HepG2 (cell line): ENCODE results near the gene GAGE10. TPM values are rescaled to one million over a fixed set of nuclear protein-coding genes. Genes with fewer than 3 reads are reported as not detected.
A peak's percentile ranks its signal among the peaks of the same experiment; 100 is the strongest.

Experiments used
- CBFB ChIP-seq: sonication (generic); formaldehyde crosslinking; IDR thresholded peaks from 2 replicates; pipeline ENCODE4 v1.4.0; 2020; ENCODE audit warnings: missing genetic modification reagents
- DR1 ChIP-seq: sonication (generic); formaldehyde crosslinking; IDR thresholded peaks from 2 replicates; pipeline ENCODE4 v1.8.0; 2021; ENCODE audit warnings: mild to moderate bottlenecking, missing genetic modification reagents, inconsistent platforms
- ELF4 ChIP-seq: sonication (generic); formaldehyde crosslinking; IDR thresholded peaks from 2 replicates; pipeline ENCODE4 v1.5.0; 2020; ENCODE audit warnings: missing genetic modification reagents, mild to moderate bottlenecking, moderate library complexity, borderline replicate concordance
- NFKBIZ ChIP-seq: IDR thresholded peaks from 2 replicates; pipeline ENCODE4 v1.6.1; 2018; ENCODE audit warnings: missing genetic modification reagents, missing compliant biosample characterization
- RAD51 ChIP-seq: fragments of 450-650 bp; IDR thresholded peaks from 2 replicates; pipeline ENCODE4 v1.6.1; 2016; ENCODE audit warnings: borderline replicate concordance
- RFX5 ChIP-seq: IDR thresholded peaks from 2 replicates; pipeline ENCODE4 v1.6.1; 2011; ENCODE audit warnings: low read depth, low read length, improper control_type of control experiment
- SIN3A ChIP-seq: IDR thresholded peaks from 2 replicates; pipeline ENCODE4 v1.6.1; 2011; ENCODE audit warnings: low read depth, mild to moderate bottlenecking, control low read depth, low read length, borderline replicate concordance
- TIGD3 ChIP-seq: sonication (generic); formaldehyde crosslinking; IDR thresholded peaks from 2 replicates; pipeline ENCODE4 v1.5.1; 2020; ENCODE audit warnings: mild to moderate bottlenecking, missing genetic modification reagents, borderline replicate concordance
- YY1 ChIP-seq: IDR thresholded peaks from 2 replicates; pipeline ENCODE4 v1.6.1; 2011; ENCODE audit warnings: low read length, low read depth, moderate library complexity, mild to moderate bottlenecking; ENCODE audit not compliant: insufficient read depth, insufficient replicate concordance
- ZFP36L1 ChIP-seq: sonication (generic); formaldehyde crosslinking; IDR thresholded peaks from 2 replicates; pipeline ENCODE4 v1.8.0; 2022; ENCODE audit warnings: mild to moderate bottlenecking, missing genetic modification reagents, moderate library complexity
- ZNF362 ChIP-seq: sonication (generic); formaldehyde crosslinking; IDR thresholded peaks from 2 replicates; pipeline ENCODE4 v1.4.0; 2020; ENCODE audit warnings: missing genetic modification reagents, mild to moderate bottlenecking, borderline replicate concordance
- ZNF432 ChIP-seq: sonication (generic); formaldehyde crosslinking; IDR thresholded peaks from 2 replicates; pipeline ENCODE4 v1.5.0; 2020; ENCODE audit warnings: missing genetic modification reagents, mild to moderate bottlenecking, borderline replicate concordance
- ZNF616 ChIP-seq: sonication (generic); formaldehyde crosslinking; IDR thresholded peaks from 2 replicates; pipeline ENCODE4 v1.5.0; 2020; ENCODE audit warnings: low read depth, mild to moderate bottlenecking, missing genetic modification reagents
- ZNF660 ChIP-seq: sonication (generic); formaldehyde crosslinking; IDR thresholded peaks from 2 replicates; pipeline ENCODE4 v1.5.1; 2020; ENCODE audit warnings: mild to moderate bottlenecking, low read depth, missing genetic modification reagents, borderline replicate concordance
- ZNF670 ChIP-seq: sonication (generic); formaldehyde crosslinking; IDR thresholded peaks from 2 replicates; pipeline ENCODE4 v1.8.0; 2022; ENCODE audit warnings: mild to moderate bottlenecking, missing genetic modification reagents, borderline replicate concordance
- ZNF773 ChIP-seq: sonication (generic); formaldehyde crosslinking; IDR thresholded peaks from 2 replicates; pipeline ENCODE4 v1.4.0; 2020; ENCODE audit warnings: missing genetic modification reagents, borderline replicate concordance
- polyA plus RNA-seq, 8 experiments: library from polyadenylated mRNA; depleted of rRNA in 3 of 8; stranded (reverse) in 7 of 8; unstranded in 1 of 8; fragments of >200 nt; fragmentation: Illumina TruSeq in 4 of 8; extraction: Trizol in 4 of 8; gene quantifications; 2 replicates each; pipeline versions ENCODE4 v1.2.1 to v1.2.3, GENCODE V29; 2011 to 2016; ENCODE audit warnings: low read depth in 4 of 8, missing spikeins in 1 of 8, mixed read lengths in 1 of 8; ENCODE audit not compliant: insufficient read depth in 1 of 8
- total RNA-seq, 5 experiments: library from RNA; depleted of rRNA; stranded (reverse); fragments of >200 nt; fragmentation: Illumina TruSeq; extraction: Trizol; gene quantifications; 2 replicates each; pipeline ENCODE4 v1.2.3, GENCODE V29; 2016; ENCODE audit warnings: low read depth in 1 of 5
- TF ChIP-seq, protein P1 (sequence below): IDR thresholded peaks from 2 replicates; pipeline ENCODE4 v1.6.1; 2016; ENCODE audit warnings: missing compliant biosample characterization, missing genetic modification reagents, borderline replicate concordance
- TF ChIP-seq, protein P2 (sequence below): sonication (generic); formaldehyde crosslinking; IDR thresholded peaks from 2 replicates; pipeline ENCODE4 v1.8.1; 2023; ENCODE audit warnings: missing genetic modification reagents, inconsistent platforms, borderline replicate concordance
- TF ChIP-seq, protein P3 (sequence below): sonication (generic); formaldehyde crosslinking; conservative IDR thresholded peaks from 2 replicates; pipeline ENCODE4 v1.8.0; 2022; ENCODE audit warnings: mild to moderate bottlenecking, moderate library complexity, missing genetic modification reagents
- TF ChIP-seq, protein P4 (sequence below): sonication (generic); formaldehyde crosslinking; conservative IDR thresholded peaks from 2 replicates; pipeline ENCODE4 v1.4.0; 2020; ENCODE audit warnings: missing genetic modification reagents

The GAGE10 gene
- total and polyA plus RNA-seq, 2 of the 13 experiments (the other 11 are each of a cell fraction or from before 2014, with no cell fraction given): not detected

- TF ChIP-seq, protein P1, sequence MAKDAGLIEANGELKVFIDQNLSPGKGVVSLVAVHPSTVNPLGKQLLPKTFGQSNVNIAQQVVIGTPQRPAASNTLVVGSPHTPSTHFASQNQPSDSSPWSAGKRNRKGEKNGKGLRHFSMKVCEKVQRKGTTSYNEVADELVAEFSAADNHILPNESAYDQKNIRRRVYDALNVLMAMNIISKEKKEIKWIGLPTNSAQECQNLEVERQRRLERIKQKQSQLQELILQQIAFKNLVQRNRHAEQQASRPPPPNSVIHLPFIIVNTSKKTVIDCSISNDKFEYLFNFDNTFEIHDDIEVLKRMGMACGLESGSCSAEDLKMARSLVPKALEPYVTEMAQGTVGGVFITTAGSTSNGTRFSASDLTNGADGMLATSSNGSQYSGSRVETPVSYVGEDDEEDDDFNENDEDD (CRISPR knock-in tag): no peak
- TF ChIP-seq TIGD3 (CRISPR knock-in tag) (no peak), ELF4 (CRISPR knock-in tag) (no peak), SIN3A (no peak), ZNF432 (CRISPR knock-in tag) (no peak), DR1 (CRISPR knock-in tag) (0 out of 2 replicates have a peak, but pooled peaks have one; percentile 32), YY1 (peak; percentile 35), NFKBIZ (CRISPR knock-in tag) (no peak), ZNF660 (CRISPR knock-in tag) (no peak), ZNF616 (no peak), CBFB (CRISPR knock-in tag) (no peak), RFX5 (peak; percentile 15; the same call in 1 of the 2 replicates), ZNF773 (no peak), RAD51 (no peak), ZNF670 (CRISPR knock-in tag) (no peak), ZNF362 (CRISPR knock-in tag) (no peak), ZFP36L1 (CRISPR knock-in tag) (no peak)
- TF ChIP-seq, protein P2, sequence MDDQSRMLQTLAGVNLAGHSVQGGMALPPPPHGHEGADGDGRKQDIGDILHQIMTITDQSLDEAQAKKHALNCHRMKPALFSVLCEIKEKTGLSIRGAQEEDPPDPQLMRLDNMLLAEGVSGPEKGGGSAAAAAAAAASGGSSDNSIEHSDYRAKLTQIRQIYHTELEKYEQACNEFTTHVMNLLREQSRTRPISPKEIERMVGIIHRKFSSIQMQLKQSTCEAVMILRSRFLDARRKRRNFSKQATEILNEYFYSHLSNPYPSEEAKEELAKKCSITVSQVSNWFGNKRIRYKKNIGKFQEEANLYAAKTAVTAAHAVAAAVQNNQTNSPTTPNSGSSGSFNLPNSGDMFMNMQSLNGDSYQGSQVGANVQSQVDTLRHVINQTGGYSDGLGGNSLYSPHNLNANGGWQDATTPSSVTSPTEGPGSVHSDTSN (CRISPR knock-in tag): no peak
- TF ChIP-seq, protein P3, sequence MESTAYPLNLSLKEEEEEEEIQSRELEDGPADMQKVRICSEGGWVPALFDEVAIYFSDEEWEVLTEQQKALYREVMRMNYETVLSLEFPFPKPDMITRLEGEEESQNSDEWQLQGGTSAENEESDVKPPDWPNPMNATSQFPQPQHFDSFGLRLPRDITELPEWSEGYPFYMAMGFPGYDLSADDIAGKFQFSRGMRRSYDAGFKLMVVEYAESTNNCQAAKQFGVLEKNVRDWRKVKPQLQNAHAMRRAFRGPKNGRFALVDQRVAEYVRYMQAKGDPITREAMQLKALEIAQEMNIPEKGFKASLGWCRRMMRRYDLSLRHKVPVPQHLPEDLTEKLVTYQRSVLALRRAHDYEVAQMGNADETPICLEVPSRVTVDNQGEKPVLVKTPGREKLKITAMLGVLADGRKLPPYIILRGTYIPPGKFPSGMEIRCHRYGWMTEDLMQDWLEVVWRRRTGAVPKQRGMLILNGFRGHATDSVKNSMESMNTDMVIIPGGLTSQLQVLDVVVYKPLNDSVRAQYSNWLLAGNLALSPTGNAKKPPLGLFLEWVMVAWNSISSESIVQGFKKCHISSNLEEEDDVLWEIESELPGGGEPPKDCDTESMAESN (CRISPR knock-in tag): no peak; the same call in 1 of the 2 replicates
- TF ChIP-seq, protein P4, sequence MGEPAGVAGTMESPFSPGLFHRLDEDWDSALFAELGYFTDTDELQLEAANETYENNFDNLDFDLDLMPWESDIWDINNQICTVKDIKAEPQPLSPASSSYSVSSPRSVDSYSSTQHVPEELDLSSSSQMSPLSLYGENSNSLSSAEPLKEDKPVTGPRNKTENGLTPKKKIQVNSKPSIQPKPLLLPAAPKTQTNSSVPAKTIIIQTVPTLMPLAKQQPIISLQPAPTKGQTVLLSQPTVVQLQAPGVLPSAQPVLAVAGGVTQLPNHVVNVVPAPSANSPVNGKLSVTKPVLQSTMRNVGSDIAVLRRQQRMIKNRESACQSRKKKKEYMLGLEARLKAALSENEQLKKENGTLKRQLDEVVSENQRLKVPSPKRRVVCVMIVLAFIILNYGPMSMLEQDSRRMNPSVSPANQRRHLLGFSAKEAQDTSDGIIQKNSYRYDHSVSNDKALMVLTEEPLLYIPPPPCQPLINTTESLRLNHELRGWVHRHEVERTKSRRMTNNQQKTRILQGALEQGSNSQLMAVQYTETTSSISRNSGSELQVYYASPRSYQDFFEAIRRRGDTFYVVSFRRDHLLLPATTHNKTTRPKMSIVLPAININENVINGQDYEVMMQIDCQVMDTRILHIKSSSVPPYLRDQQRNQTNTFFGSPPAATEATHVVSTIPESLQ: no peak
Observed at GRCh38 chrX:49269010-49269766, 34.3 kb upstream of the GAGE10 start (continued).
